Glutamatergic neuron (in vitro differentiated cells): Measurements from ENCODE around the gene HIPK4. TPM values are rescaled to one million over a fixed set of nuclear protein-coding genes. Genes with fewer than 3 reads are reported as not detected.

Experiments
- DNase-seq: peaks from one replicate; pipeline ENCODE4 v3.0.0; 2022
- H3K27ac Mint-ChIP-seq: one replicate; pipeline ENCODE4 v1.8.0; 2020; ENCODE audit warnings: mild to moderate bottlenecking, mixed read lengths, inconsistent platforms; ENCODE audit not compliant: unreplicated experiment
- H3K27me3 Mint-ChIP-seq: one replicate; pipeline ENCODE4 v1.8.0; 2020; ENCODE audit warnings: mild to moderate bottlenecking, moderate library complexity, mixed read lengths, inconsistent platforms; ENCODE audit not compliant: unreplicated experiment
- H3K36me3 Mint-ChIP-seq: one replicate; pipeline ENCODE4 v1.8.0; 2020; ENCODE audit warnings: mild to moderate bottlenecking, mixed read lengths, inconsistent platforms; ENCODE audit not compliant: unreplicated experiment
- H3K4me1 Mint-ChIP-seq: one replicate; pipeline ENCODE4 v1.8.0; 2020; ENCODE audit warnings: mild to moderate bottlenecking, low read depth, mixed read lengths, inconsistent platforms; ENCODE audit not compliant: unreplicated experiment
- H3K4me3 Mint-ChIP-seq: one replicate; pipeline ENCODE4 v1.8.0; 2020; ENCODE audit warnings: mild to moderate bottlenecking, mixed read lengths, inconsistent platforms; ENCODE audit not compliant: unreplicated experiment
- H3K9me3 Mint-ChIP-seq: one replicate; pipeline ENCODE4 v1.8.0; 2020; ENCODE audit warnings: mild to moderate bottlenecking, moderate library complexity, mixed read lengths, inconsistent platforms; ENCODE audit not compliant: unreplicated experiment
- CTCF ChIP-seq: fragments of 200-600 bp; sonication (generic); IDR thresholded peaks from one replicate; pipeline ENCODE4 v1.5.0; 2021; ENCODE audit not compliant: partially characterized antibody, unreplicated experiment
- total RNA-seq: library from RNA; stranded (reverse); fragmentation: NEBNext Ultra II Directional; extraction: Animal tissue kit (Norgen Biotek cat#: 25700); gene quantifications from one replicate; pipeline ENCODE4 v1.2.1, GENCODE V29; 2021; ENCODE audit not compliant: unreplicated experiment

The HIPK4 gene
- total RNA-seq, 1 donor from 2014 or later = not detected

DNA sequence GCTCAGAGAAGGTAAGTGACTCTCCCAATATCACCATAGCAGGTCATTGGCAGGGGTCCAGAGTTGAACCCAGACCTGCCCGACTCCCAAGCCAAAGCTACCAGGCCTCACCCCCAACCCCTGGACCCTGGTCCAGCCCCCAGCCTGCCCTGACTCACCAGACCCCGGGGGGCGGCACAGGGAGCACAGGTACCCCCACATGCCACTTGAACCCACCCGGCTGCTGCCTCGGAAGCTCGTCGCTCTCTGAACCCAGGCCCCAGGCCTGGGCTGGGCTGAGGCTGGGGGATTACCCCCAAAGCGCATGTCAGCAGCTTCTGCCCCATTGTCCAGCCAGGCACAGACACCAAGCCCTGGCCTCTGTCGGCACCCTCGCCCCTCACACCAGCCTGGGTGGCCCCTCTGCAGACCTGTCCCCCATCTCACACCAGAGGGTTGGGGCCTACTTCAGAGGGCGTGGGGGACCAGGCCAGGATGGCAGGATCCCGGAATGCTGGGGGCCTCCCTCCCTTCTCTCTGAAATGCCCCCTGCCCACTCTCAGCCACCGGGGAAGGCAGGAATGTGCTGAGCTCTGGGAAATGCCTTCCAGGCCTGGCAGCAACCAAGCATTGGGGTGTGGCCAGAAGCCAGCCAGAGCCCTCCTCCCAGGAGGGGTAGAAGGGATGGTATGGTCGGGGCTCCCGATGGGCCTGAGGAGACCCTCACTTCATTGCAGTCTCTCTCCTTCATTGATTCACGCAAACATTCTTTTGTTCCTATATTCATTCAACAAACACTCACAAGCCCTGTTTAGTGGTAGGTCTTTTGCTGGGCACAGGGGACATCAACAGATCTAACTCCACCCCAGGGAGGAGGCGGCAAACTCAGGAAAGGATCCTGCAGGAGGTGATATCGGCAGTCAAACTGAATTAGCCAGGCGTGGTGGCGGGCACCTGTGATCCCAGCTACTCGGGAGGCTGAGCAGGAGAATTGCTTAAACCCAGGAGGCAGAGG lies 24.9 kb upstream of the HIPK4 start:
- no peak for TF ChIP-seq CTCF
- H3K27ac Mint-ChIP-seq = no peak overlapping the region
- H3K27me3 Mint-ChIP-seq = peaks cover 3% of the 10 kb centered on the region
- no peaks in the 10 kb centered on the region for H3K36me3 Mint-ChIP-seq
- H3K4me1 Mint-ChIP-seq = peaks cover 24% of the 10 kb centered on the region
- peaks cover 4% of the 10 kb centered on the region for H3K9me3 Mint-ChIP-seq
- no peak for DNase-seq
- H3K4me3 Mint-ChIP-seq = peak overlapping the region; percentile 30

DNA sequence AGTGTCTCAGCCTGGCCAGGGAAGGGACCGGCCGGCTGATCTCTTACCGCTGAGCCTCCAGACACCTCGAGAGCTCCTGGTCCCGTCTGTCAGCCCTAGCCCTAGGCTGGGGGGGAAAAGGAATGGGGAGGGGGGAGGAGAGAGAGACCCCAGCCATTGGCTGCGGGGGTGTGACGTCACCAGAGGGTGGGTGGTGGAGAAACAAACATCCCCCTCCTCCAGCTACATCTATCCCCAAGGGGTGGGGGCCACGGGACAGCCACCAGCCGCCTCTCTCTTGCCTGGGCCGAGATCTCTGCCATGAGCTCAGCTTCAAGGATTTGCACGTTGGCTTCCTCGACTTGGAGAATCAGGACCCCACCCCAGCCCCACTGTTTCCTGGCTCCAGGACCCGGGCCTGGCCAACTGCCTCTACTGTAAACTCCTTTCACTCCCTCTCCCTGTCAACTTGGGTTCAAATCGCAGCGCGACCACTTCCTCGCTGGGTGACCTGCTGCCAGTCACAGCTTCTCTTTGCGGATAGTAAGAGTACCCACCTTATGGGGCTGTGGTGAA lies 23.4 kb upstream of the HIPK4 start, which contains the start of gene PRX:
TSS of gene PRX (minus strand) at position 88 of the 555 bp plus-strand sequence. CDS start 5,446 bp downstream, outside the sequence.
- Mint-ChIP-seq H3K4me1 (peaks cover 14% of the 10 kb centered on the region), H3K4me3 (peak within 1 kb of the TSS; percentile 71)

GRCh38 chr19:40412866-40413265 lies 22.9 kb upstream of the HIPK4 start:
- Mint-ChIP-seq H3K4me1 (peaks cover 12% of the 10 kb centered on the region), H3K36me3 (no peaks in the 10 kb centered on the region), H3K27me3 (no peaks in the 10 kb centered on the region), H3K4me3 (peak overlapping the region; percentile 30), H3K27ac (no peak overlapping the region), H3K9me3 (peaks cover 4% of the 10 kb centered on the region)
- no peak for TF ChIP-seq CTCF
- no peak for DNase-seq

More for the DNA sequence above, 23.4 kb upstream of the HIPK4 start, which contains the start of gene PRX:
- Mint-ChIP-seq H3K36me3 (no peaks in the 10 kb centered on the region), H3K27ac (no peak within 1 kb of the TSS), H3K9me3 (peaks cover 4% of the 10 kb centered on the region), H3K27me3 (no peaks in the 10 kb centered on the region)
- peak; percentile 76 for DNase-seq
- no peak for TF ChIP-seq CTCF

GRCh38 chr19:40411958-40412499 lies 22.0 kb upstream of the HIPK4 start:
- no peak for DNase-seq
- peaks cover 4% of the 10 kb centered on the region for H3K9me3 Mint-ChIP-seq
- no peak overlapping the region for H3K4me3 Mint-ChIP-seq
- H3K27ac Mint-ChIP-seq = no peak overlapping the region
- H3K27me3 Mint-ChIP-seq = no peaks in the 10 kb centered on the region
- TF ChIP-seq CTCF = no peak
- H3K36me3 Mint-ChIP-seq = no peaks in the 10 kb centered on the region
- peaks cover 7% of the 10 kb centered on the region for H3K4me1 Mint-ChIP-seq
